ENCODE data around the gene CDC42EP4.

Gene CDC42EP4, protein sequence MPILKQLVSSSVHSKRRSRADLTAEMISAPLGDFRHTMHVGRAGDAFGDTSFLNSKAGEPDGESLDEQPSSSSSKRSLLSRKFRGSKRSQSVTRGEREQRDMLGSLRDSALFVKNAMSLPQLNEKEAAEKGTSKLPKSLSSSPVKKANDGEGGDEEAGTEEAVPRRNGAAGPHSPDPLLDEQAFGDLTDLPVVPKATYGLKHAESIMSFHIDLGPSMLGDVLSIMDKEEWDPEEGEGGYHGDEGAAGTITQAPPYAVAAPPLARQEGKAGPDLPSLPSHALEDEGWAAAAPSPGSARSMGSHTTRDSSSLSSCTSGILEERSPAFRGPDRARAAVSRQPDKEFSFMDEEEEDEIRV

DNA sequence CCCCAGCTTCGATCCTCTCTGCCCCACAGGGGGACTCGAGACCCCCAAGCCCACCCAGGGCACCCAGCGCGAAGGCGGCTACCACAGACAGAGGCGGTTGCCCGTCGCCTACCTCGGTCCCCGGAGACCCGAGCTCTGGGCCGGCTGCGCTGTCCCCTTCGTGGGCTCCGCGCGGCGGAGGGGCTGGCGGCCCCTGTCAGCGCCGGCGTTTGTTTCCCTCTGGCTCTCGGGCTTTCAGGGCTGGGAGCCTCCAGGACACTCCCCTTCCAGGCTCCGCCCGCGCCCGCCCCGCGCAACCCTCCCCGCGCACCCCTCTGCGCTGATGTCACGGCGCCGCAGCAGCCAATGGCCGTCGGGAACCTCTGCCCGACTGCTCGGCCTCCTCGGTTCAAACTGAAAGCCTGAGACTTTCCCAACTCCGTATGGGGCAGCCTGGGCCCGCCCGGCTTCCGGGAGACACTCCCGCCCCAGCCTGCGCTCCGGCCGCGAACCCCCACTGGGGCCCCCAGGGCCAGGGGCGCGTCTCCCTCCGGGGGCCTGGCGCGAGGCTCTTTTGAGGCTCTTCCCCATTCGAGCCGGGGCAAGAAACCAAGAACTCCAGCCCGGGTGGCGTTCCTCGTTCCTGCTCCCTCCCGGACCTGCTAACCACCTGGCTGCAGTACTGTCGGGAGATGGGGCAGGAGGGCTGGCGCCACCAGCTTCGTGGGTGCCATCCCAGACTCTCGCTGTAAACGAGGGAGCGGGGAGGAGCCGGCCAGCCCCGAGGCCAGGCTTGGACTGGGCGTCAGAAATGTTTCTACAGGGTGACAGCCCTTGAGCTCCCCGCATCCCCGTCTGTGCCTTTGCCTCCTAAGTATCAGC, at the start of gene CDC42EP4:
Gene CDC42EP4, minus strand, starts transcription at position 221 of the 861 bp plus-strand sequence. CDS start 25,501 bp downstream, outside the sequence.
- peak; percentile 71 to 87 for DNase-seq (ENCODE audit: low read depth in 2 of 2)

DNA sequence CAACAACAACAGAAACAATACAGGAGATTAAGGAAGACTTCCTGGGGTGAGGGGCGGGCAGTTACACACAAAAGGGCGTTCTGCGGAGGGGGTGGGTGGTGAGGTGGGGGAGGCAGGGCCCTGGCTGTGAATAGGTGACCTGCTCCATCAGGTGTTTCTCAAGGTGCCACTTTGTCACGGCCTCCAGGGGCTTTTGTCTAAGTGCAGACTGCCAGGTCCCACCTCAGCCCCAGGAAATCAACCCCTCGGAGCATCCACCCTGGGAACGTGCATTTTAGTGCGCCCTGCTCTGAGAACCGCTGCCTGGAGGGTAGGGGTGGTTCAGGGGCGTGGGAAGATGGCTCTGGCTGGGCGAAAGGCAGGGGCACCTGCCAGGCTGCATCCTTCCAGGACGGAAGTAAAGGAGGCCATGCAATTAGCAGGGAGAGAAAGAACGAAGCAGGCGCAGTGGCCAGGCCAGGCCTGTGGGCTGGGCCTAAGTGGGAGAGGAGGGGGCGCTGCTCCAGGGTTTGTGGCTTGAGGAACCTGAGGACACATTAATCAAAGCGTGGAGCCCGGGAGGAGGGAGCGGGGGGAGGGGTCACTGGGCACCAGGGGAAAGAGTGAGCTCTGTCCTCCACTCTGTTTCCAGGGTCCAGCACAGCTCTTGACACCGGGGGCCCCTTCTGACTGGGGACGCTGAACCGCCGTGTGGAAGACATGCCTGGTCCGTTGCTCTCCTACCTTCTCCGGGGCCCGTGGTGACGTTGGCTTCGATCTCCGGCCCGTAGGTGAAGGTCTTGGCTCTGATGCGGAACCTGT, 49.4 kb upstream of the CDC42EP4 start:
- DNase-seq (ENCODE audit: low read depth in 2 of 2): no peak

DNA sequence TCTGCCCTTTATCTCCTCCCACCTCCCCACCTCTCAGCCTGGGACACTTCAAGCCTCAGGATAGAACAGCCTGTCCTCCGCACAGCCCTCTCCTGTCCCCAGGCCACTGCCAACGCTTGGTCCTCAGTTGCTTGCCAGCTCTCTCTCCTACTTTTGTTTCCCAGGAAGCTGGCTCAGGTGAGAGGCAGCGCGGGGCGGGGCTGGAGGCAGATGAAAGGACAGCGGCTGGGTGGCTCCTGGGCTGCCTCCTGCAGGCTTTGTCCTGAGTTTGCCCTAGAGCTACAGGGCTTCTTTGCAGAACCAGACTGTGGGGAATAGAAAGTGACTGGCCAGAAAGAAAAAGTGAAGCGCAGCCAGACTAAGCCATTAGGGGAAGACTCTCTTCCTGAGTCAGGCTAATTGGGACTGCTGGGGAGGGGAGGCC, 48.2 kb upstream of the CDC42EP4 start:
- no peak for DNase-seq (ENCODE audit: low read depth in 2 of 2)

DNA sequence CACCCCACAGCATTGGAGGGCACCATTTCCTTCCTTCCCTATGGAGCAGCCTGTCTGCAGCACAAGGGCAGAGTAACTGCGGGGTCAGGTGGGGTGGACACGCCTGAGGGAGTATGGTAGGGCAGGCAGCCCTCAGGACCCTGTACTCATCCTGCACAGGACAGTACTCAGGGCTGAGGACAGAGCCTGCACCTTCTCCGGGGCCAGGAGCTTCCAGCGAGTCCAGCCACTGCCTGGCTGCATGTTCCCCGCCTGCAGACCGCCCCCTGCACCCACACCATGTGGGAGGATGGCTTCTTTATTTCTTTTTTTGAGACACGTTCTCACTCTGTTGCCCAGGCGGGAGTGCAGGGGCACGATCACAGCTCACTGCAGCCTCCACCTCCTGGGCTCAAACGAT, 47.6 kb upstream of the CDC42EP4 start:
- DNase-seq (ENCODE audit: low read depth in 2 of 2): no peak

DNA sequence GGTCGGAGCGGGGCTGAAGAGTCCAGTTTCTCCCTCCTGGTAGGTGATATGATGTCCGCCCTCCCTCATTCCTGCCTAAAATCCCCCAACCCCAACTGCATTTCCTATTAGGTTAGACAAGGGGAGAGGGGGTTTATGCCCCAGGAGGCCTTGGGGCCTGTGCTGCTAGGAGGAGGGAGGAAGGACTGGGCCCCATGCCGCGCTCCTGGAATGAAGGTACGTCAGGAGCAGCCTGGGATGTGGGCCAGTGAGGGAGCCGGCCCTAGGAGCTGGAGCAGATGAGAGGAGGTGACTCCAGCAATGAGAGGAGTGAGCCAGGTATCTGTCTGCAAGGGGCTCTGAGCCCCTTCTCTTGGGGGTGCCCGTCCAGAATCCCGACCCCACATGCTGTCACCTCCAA, 46.9 kb upstream of the CDC42EP4 start:
- DNase-seq (ENCODE audit: low read depth in 2 of 2): no peak

DNA sequence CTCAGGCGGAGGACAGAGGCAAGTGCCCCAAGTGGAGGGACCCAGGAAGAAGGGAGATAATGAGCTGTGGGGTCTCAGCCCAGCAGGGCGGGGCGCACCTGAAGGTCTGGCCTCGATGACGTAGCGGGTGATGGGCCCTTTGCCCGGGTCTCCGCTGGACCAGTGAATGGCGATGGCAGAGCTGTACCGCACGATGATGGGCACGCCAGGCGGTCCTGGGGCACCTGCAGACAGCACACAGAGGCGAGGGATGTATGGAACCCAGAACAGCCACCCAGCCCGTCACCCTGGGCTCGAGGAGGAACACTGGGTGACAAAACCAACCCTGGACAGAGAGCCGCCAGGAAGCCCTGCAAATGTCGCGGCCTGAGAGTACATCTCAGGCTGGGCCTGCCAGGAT, 46.2 kb upstream of the CDC42EP4 start:
- DNase-seq (ENCODE audit: low read depth in 2 of 2): no peak

DNA sequence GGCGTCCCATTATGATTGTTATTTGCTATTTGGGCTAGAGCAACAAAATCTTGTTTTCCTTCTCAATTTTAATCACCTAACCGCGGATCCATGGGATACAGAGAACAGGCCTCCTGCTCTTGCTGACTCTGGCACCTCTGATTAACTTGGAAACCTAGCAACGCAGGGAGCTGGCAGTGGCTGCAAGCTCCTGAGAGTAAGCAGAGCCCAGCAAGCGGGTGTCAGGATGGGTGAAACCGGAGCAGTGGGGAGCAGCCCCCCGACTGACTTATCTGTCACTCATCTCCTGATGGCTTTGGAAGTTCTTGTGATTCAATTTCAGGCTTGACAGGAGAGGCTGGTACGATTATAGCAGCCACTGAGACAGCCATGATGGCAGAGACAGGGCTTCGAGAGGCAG, 45.5 kb upstream of the CDC42EP4 start:
- no peak for DNase-seq (ENCODE audit: low read depth in 2 of 2)

DNA sequence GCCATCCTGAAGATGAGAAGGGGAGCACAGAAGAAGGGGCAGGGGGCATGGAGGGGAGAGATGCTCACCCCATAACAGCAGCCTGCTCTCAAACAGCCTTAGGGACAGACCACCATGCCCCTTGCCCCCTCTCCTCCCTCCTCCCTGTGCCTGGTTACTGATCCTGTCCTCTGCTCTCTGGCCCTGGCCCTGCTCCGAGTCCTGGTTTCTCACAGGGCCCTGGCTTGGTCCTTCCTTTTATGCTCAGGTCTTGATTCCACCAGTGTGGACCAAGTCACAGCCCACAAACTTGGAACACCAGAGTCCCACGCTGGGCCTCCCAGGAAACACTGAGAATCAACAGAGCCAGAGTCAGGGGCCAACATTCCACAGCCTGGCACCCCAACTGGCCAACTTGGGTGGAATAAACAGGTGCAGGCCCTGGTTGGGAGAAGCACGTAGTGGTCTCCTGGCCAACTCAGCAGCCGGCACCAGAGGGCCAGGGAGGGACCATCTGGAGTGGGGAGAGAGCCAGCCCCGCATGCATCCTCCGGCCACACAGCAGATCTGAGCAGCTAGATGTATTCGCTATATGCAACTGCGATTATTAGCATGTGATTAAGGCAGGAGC, 44.9 kb upstream of the CDC42EP4 start:
- DNase-seq (ENCODE audit: low read depth in 2 of 2): no peak

DNA sequence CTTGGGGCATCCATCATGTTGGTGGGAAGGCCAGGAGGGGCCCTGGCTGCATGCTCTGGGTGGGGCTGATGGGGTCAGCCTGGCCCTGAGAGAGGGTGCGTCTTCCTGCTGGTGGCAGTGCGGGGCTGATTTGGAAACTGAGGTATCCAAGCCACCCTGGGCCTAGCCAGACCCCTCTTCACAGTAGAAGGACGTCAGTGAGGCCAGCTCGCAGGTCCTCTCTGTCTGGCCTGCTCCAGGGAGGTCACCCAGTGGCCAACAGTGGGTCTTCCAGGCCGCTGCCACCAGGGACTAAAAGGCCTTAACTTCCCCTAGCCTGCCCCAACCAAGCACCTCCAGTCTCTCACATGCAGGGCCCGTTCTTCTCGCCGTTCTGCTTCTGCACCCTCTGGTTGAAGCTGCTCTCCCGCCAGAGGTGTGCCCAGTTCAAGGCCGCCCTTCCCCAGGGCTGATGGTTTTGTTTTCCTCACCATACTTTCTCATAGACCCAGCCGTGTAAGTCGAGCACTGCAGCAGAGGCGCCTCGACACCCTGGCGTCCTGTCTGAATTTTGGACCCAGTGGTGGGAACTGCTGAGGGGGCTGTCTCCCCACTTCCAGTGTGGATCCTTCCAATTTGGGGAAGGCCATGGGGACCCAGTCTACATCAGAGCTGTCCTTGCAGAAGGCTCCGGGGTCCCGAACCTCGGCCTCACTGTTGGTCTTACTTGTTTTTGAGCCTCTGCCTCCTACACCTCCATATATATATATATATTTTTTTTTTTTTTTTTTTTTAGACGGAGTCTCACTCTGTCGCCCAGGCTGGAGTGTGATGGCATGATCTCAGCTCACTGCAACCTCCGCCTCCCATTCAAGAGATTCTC, 42.9 kb upstream of the CDC42EP4 start:
- no peak for DNase-seq (ENCODE audit: low read depth in 2 of 2)

DNA sequence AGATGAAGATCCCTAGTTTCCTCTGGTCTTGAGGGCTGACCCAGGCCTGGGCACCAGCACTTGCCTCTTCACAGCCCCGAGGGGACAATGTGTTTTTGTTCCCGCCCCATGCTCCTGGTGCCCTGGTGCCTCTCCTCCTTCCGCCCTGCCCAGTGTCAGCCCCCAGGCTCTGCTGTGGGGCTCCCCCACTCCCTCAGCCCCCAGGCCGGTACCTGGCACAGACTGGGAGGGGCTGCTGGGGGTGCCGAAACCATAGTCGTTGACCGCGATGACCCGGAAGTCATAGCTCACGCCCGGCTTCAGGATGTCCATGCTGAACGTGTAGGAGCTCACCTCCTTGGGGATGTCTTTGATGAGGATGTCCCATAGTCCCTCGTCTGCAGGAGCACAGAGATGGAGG, 40.5 kb upstream of the CDC42EP4 start:
- no peak for DNase-seq (ENCODE audit: low read depth in 2 of 2)

DNA sequence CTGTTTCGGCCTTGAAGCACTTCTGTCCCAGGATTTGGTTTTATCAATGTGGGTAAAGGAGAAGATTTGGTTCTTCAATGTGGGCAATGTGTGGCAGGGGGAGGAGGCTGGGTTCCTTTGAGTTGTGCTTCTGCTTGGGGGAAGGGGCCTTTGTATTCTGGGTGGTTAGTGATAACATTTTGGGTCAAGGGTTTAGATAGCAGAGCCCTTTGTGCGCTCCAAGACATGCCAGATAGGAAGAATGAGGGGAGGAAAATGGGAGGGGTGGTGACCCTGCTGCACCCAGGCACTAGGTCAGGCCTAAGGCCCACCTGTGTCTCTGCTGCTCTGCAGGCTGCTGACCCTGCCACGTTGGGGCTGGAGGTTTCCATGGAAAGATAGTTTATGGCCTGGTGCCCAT, 40.0 kb upstream of the CDC42EP4 start:
- no peak for DNase-seq (ENCODE audit: low read depth in 2 of 2)

DNA sequence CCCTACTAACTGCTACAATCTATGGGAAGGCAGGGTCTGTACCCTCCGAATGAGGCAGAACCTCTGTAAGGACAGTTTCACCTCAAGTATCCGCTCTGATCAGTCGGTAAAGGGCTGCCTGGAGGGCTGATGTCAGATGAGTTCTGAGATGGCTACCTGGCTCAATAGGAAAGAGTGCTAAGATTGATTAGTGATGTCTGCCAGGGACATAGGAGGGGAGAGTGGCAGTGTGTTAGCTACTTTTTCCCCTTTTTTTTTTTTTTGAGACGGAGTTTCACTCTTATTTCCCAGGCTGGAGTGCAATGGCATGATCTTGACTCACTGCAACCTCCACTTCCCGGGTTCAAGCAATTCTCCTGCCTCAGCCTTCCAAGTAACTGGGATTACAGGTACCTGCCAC, 39.1 kb upstream of the CDC42EP4 start:
- no peak for DNase-seq (ENCODE audit: low read depth in 2 of 2)

DNA sequence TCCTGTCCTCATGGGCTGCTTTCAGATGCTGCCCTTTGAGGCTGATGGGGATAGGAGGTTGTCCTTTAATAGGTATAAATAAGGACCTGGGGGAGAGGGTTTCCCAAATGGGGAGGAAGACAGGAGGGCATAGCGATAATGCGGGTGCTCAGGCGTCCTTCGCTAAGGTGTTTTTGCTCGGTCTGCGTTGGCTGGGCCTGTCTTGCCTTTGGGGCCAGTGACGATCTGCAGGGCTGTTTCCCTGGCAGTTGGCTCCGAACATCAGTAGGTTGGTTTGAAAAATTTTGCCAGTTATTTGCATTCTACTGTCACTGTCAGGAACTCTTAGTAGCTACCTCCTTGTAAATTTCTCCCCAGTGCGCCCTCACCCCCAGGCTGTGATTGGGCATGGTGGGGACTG, 37.8 kb upstream of the CDC42EP4 start:
- no peak for DNase-seq (ENCODE audit: low read depth in 2 of 2)

DNA sequence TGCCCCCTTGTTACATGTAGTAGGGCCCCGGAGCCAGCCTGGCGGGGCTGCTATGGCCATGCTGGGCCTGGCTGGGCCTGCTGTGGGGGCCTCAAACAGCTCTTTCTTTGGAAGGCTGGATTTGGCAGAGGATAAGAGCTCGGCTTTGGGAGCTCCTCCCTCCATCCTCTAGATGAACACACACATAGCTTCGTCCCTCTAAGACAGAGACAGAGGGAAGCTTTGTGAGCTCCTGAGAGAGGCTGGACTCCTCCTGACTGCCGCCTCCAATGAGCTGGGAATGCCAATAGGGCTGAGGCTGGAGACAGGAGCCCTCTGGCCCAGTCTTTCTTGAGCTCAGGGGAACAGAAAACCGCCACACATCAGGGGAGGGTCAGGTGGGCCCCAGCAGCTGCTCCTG, 37.3 kb upstream of the CDC42EP4 start:
- DNase-seq (ENCODE audit: low read depth in 2 of 2): no peak

DNA sequence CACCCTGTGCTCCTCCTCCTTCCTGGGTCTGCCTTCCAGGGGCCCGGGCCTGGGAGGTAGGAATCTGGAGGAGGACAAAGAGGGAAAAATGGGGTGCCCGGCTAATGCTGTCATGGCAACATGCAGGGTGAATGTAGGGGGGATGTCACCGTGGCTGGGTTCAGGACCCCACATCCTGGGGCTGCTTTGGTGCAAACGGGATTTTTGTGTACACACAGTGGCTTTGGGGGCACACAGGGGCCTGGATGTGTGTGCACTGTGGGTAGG, 37.0 kb upstream of the CDC42EP4 start:
- DNase-seq (ENCODE audit: low read depth in 2 of 2): no peak

DNA sequence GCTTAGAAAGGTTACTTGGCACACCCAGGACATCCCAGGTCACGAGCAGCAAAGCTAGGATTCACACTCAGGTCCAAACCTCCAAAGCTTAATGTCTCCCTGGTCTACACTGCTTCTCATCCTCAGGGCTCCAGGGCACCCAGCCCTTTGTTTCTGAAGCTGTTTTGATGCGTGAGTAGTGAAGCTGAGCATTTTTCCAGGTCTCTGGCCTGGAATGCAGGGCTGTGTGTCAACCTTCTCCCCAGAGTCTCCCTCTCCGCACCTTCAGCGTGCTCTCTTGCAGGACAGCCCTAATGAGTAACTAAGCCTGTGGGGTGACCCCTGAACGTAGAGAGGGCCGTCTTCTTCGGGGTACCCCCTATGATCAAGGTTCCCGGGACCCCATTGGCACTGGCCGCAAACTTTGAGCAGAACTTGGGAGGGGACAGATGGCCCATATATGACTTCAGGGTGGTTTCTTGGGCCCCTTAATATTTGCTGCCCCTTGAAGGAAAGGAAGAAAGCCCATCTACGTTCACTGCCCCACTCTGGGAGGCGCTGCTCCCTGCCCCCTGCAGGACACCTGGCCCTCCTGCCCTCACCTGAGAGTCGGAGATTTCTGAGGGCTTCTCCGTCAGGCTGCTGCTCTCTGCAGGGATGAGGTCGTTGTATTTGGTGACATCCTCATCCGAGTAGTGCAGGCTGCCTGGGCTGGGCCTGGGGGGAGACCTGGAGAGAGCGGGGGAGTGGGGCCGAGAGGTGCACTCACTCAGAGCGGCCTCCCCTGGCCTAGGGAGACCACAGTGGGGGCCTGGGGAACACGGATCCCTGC, 36.4 kb upstream of the CDC42EP4 start:
- DNase-seq (ENCODE audit: low read depth in 2 of 2): no peak

DNA sequence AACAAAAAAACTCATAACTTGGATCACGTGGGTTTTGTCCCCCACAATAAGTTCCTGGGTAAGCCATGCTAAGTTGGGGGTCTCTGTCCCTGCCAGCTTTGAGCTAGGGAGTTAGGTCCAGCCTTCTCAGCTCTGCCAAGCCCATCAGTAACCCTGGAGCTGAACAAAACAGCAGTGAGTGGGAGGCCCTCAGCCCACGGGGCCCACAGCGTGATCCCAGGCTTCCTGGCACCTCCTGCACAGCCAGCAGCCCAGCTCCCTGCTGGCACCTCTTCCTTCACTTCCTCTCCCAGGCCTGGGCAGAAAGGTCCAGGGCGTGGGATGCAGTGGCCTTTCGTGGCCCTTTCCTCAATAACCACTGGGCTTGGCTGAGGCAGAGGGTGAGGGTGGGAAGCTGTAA, 35.5 kb upstream of the CDC42EP4 start:
- no peak for DNase-seq (ENCODE audit: low read depth in 2 of 2)

DNA sequence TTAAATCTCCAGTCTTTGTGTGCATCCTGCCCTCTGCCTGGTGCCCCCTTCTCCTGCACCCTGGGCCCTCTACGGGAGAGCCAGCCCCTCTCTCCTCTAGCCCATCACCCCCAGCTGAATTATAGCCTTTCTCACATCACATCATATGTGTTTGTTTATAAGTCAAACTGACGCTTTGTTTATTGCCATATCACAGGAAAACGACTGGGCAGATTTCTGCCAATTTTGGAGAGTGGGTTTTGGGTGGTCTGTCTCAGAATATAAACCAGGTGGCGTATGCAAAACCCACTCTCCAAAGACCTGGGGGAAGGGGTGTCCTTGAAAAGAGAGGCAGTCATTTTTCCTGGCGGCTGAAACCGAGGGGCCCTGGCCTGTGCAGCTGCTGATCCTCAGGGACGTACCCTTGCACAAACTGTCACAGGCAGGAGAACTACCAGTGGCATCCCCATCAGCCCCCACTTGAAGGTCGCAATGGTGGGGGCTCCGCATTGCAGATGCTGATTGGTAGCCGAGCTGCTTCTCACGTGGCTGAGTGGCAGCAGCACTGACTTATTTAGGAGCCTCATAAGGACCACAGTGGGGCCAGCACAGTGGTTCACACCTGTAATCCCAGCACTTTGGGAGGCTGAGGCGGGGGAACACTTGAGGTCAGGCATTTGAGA, 34.8 kb upstream of the CDC42EP4 start:
- DNase-seq (ENCODE audit: low read depth in 2 of 2): no peak

DNA sequence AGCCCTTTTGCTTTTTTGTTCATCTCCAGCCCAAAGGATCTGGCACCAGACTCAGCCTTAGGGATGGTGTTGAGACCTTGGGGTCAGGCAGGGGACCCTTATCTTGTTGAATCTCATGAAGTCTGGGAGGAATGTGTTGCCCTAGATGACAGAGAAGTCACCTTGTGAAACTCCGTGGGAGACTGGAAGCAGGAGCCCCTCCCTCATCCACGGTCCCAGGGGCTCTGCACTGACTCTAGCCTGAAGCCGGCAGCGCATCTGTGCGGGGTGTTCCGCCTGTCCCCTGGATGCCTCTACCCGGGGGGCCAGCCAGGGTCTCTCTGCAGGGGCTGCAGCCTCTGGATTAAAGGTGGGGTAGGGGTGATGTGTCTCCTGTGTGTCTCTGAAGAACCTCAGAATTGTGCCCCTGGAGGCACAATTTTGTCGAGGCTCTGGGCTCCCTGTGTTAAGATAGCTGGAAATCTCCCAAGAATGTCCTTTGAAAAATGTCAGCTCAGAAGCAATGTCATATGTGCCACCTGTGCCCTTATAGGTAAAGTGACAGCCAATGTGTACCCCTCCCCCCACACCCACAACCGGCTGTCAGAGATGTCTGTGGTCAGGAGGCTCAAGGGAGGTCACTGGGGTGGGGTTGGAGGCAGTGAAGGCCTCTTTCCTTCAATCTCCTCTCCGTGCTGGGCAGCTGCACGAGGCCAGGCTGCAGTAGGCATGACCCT, 32.1 kb upstream of the CDC42EP4 start:
- DNase-seq (ENCODE audit: low read depth in 2 of 2): no peak

All from stimulated activated CD4-positive, alpha-beta T cell treated with anti-CD3 and anti-CD28 coated beads, Interleukin-12 subunit alpha, Interleukin-12 subunit beta, amount 100 ng/mL, for 24 hours (primary cell).